Activated T-helper 1 cell treated with anti-CD3 and anti-CD28 coated beads, Interleukin-2, amount 50 U/mL, for 16 hours (primary cell): ENCODE measurements around the gene CREBRF.
"Not testable (repeated sequence)": the region's sequence is repeated elsewhere in the genome, so short reads cannot be mapped to it uniquely, and the experiment has no call there.

Source experiments
- DNase-seq, 2 donors: peaks; one replicate each; pipeline ENCODE4 v3.0.0-alpha.2; 2020; ENCODE audit warnings: low read depth in 1 of 2, low spot score in 1 of 2

Gene CREBRF

GRCh38 chr5:173035904-173036707 is 20.0 kb upstream of the CREBRF start:
- DNase-seq, result peak in 1 of 2 donors; percentile 15

GRCh38 chr5:173039188-173039587 is 17.0 kb upstream of the CREBRF start:
- no peak for DNase-seq

- no peak for DNase-seq
Observed at GRCh38 chr5:173039964-173040363, 16.2 kb upstream of the CREBRF start.

- no peak for DNase-seq
Observed at GRCh38 chr5:173041881-173042762, 14.0 kb upstream of the CREBRF start.

- no peak for DNase-seq
Observed at GRCh38 chr5:173042763-173043107, 13.4 kb upstream of the CREBRF start.

GRCh38 chr5:173045474-173045873 is 10.7 kb upstream of the CREBRF start:
- no peak for DNase-seq

- DNase-seq, result not testable (repeated sequence)
Observed at GRCh38 chr5:173047096-173047837, 8.9 kb upstream of the CREBRF start.

GRCh38 chr5:173047838-173048105 is 8.4 kb upstream of the CREBRF start:
- no peak for DNase-seq

- DNase-seq, result no peak
Observed at GRCh38 chr5:173050791-173051190, 5.4 kb upstream of the CREBRF start.

- DNase-seq, result no peak
Observed at GRCh38 chr5:173051746-173052145, 4.4 kb upstream of the CREBRF start.

GRCh38 chr5:173053041-173053440 is 3.1 kb upstream of the CREBRF start:
- DNase-seq, result no peak

GRCh38 chr5:173055042-173055721 is 970 bp upstream of the CREBRF start:
- no peak for DNase-seq

GRCh38 chr5:173055722-173055982 is 500 bp upstream of the CREBRF start:
- DNase-seq, result no peak

GRCh38 chr5:173056783-173057061 is 570 bp downstream of the CREBRF start:
- DNase-seq, result no peak

- DNase-seq, result peak; percentile 98
Observed at GRCh38 chr5:173057062-173057924, 1.1 kb downstream of the CREBRF start.

- DNase-seq, result no peak
Observed at GRCh38 chr5:173062141-173062540, 6.0 kb downstream of the CREBRF start.

- DNase-seq, result no peak
Observed at GRCh38 chr5:173065155-173065554, 9.0 kb downstream of the CREBRF start.

- no peak for DNase-seq
Observed at GRCh38 chr5:173069671-173070070, 13.5 kb downstream of the CREBRF start.

- no peak for DNase-seq
Observed at GRCh38 chr5:173075137-173075843, 19.1 kb downstream of the CREBRF start.

GRCh38 chr5:173075970-173076369 is 19.8 kb downstream of the CREBRF start:
- DNase-seq, result no peak
